ENCODE results near the gene INPP5E.

INPP5E gene

GRCh38 chr9:136470792-136471469 lies 31.3 kb upstream of the INPP5E start:
- Histone ChIP-seq H3K27me3 (no peaks in the 10 kb centered on the region), H3K4me3 (ENCODE audit: low read depth in 1 of 2, low read length in 1 of 2) (no peak overlapping the region), H3K36me3 (peaks cover 100% of the 10 kb centered on the region), H3K4me1 (ENCODE audit: control insufficient read depth in 1 of 2, insufficient read depth in 1 of 2, low read depth in 1 of 2, low read length in 1 of 2) (no peaks in the 10 kb centered on the region), H3K9me3 (no peaks in the 10 kb centered on the region), H3K27ac (no peak overlapping the region)
- TF ChIP-seq, protein P1, sequence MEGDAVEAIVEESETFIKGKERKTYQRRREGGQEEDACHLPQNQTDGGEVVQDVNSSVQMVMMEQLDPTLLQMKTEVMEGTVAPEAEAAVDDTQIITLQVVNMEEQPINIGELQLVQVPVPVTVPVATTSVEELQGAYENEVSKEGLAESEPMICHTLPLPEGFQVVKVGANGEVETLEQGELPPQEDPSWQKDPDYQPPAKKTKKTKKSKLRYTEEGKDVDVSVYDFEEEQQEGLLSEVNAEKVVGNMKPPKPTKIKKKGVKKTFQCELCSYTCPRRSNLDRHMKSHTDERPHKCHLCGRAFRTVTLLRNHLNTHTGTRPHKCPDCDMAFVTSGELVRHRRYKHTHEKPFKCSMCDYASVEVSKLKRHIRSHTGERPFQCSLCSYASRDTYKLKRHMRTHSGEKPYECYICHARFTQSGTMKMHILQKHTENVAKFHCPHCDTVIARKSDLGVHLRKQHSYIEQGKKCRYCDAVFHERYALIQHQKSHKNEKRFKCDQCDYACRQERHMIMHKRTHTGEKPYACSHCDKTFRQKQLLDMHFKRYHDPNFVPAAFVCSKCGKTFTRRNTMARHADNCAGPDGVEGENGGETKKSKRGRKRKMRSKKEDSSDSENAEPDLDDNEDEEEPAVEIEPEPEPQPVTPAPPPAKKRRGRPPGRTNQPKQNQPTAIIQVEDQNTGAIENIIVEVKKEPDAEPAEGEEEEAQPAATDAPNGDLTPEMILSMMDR (IDR thresholded peaks at IDR 0.05) = no peak

DNA sequence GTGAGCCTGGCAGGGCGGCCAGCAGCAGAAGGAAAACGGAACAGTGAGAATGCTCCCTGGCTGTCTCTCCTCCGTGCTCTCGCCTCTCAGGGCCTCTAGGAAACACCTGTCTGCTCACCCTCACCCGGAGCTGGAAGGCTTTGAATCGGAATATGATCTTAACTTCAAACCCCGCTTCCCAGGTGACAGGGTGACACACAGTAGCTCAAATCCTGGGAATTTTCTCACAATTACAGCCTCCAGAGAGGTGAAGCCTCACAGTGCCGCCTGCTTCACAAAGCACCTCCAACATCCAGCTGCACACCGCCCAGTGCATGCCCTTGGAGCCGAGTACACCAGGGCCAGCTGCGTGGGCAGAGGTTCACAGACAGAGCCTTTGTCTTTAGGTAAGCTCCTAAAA lies 30.7 kb upstream of the INPP5E start:
- TF ChIP-seq, protein P1 (IDR thresholded peaks at IDR 0.05) = no peak
- H3K4me3 ChIP-seq (ENCODE audit: low read depth in 1 of 2, low read length in 1 of 2) = no peak overlapping the region
- H3K27ac ChIP-seq = no peak overlapping the region

GRCh38 chr9:136467766-136468165 lies 28.1 kb upstream of the INPP5E start:
- Histone ChIP-seq H3K27ac (no peak overlapping the region), H3K9me3 (no peaks in the 10 kb centered on the region), H3K27me3 (no peaks in the 10 kb centered on the region), H3K4me3 (ENCODE audit: low read depth in 1 of 2, low read length in 1 of 2) (no peak overlapping the region), H3K36me3 (peaks cover 100% of the 10 kb centered on the region), H3K4me1 (ENCODE audit: control insufficient read depth in 1 of 2, insufficient read depth in 1 of 2, low read depth in 1 of 2, low read length in 1 of 2) (no peaks in the 10 kb centered on the region)
- TF ChIP-seq, protein P1 (IDR thresholded peaks at IDR 0.05) = no peak

More for the DNA sequence above, 30.7 kb upstream of the INPP5E start:
- no peaks in the 10 kb centered on the region for H3K4me1 ChIP-seq (ENCODE audit: control insufficient read depth in 1 of 2, insufficient read depth in 1 of 2, low read depth in 1 of 2, low read length in 1 of 2)
- H3K9me3 ChIP-seq = no peaks in the 10 kb centered on the region
- H3K36me3 ChIP-seq = peaks cover 100% of the 10 kb centered on the region
- H3K27me3 ChIP-seq = no peaks in the 10 kb centered on the region

DNA sequence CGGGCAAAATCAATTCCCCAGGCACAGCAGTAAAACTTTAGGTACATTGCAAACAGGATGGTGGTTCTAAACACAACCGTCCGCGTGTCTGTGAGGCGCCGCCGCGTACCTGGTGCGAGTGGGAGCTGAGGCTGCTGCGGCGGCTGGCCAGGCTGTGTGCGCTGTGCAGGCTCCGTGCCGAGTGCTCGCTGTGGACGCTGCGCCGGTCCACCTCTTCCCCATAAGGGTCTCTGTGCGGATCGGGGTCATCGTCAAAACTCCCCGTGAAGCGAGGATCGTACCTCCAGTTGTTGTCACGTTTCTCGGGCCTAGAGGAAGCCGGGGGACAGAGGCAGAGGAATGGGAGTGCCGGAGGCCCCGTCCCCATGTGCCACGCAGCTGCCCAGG lies 26.5 kb upstream of the INPP5E start:
- Histone ChIP-seq H3K4me3 (ENCODE audit: low read depth in 1 of 2, low read length in 1 of 2) (no peak overlapping the region), H3K9me3 (no peaks in the 10 kb centered on the region), H3K4me1 (ENCODE audit: control insufficient read depth in 1 of 2, insufficient read depth in 1 of 2, low read depth in 1 of 2, low read length in 1 of 2) (no peaks in the 10 kb centered on the region), H3K27me3 (no peaks in the 10 kb centered on the region), H3K36me3 (peaks cover 100% of the 10 kb centered on the region), H3K27ac (no peak overlapping the region)
- TF ChIP-seq, protein P1 (IDR thresholded peaks at IDR 0.05) = no peak

- no peaks in the 10 kb centered on the region for H3K4me1 ChIP-seq (ENCODE audit: control insufficient read depth in 1 of 2, insufficient read depth in 1 of 2, low read depth in 1 of 2, low read length in 1 of 2)
- H3K27me3 ChIP-seq = no peaks in the 10 kb centered on the region
- H3K36me3 ChIP-seq = peaks cover 100% of the 10 kb centered on the region
- H3K4me3 ChIP-seq (ENCODE audit: low read depth in 1 of 2, low read length in 1 of 2) = no peak overlapping the region
- H3K9me3 ChIP-seq = no peaks in the 10 kb centered on the region
- no peak overlapping the region for H3K27ac ChIP-seq
- TF ChIP-seq, protein P1 (IDR thresholded peaks at IDR 0.05) = no peak
Measured at GRCh38 chr9:136465500-136466154, 26.0 kb upstream of the INPP5E start.
